Uterus (tissue), 4 donors: Measurements from ENCODE around the gene NUCKS1. TPM values are rescaled to one million over a fixed set of nuclear protein-coding genes. Genes with fewer than 3 reads are reported as not detected.

Experiments
- DNase-seq, 2 donors: peaks; one replicate each; pipeline ENCODE4 v3.0.0-alpha.2; 2019 to 2020
- H3K27ac ChIP-seq, 2 donors: fragments of 200-600 bp; sonication (generic); 1 replicate in 1 of 2; 2 replicates in 1 of 2; pipeline ENCODE4 v1.5.1; 2016 to 2018
- H3K27me3 ChIP-seq, 2 donors: fragments of 200-600 bp; sonication (generic); one replicate each; pipeline ENCODE4 v1.5.1; 2018 to 2019; ENCODE audit warnings: control low read depth in 1 of 2
- H3K36me3 ChIP-seq, 2 donors: fragments of 200-600 bp; sonication (generic); one replicate each; pipeline ENCODE4 v1.5.1; 2019; ENCODE audit warnings: control low read depth in 1 of 2
- H3K4me1 ChIP-seq, 2 donors: fragments of 200-600 bp; sonication (generic); one replicate each; pipeline ENCODE4 v1.5.1; 2018 to 2019; ENCODE audit warnings: control low read depth in 1 of 2
- H3K4me3 ChIP-seq, 2 donors: fragments of 200-600 bp; sonication (generic); 1 replicate in 1 of 2; 2 replicates in 1 of 2; pipeline ENCODE4 v1.5.1; 2018 to 2019; ENCODE audit warnings: mild to moderate bottlenecking in 1 of 2
- H3K9me3 ChIP-seq, 2 donors: fragments of 200-600 bp; sonication (generic); one replicate each; pipeline ENCODE4 v1.5.1; 2019; ENCODE audit warnings: control low read depth in 1 of 2
- POLR2A ChIP-seq, 2 donors: fragments of 450-650 bp; IDR thresholded peaks; one replicate each; pipeline ENCODE4 v1.6.1; 2016; ENCODE audit warnings: antibody characterized with exemption in 2 of 2, mild to moderate bottlenecking in 1 of 2, moderate library complexity in 1 of 2
- intact Hi-C: fragments of 100-400 bp; cut with DNase I; formaldehyde crosslinking; loops from one replicate; pipeline ENCODE4 v1.15.1; 2023; ENCODE audit warnings: low total_unique reads
- total RNA-seq, 4 donors: library from RNA; depleted of rRNA in 3 of 4; stranded (reverse); fragments of >200 nt in 3 of 4; gene quantifications; one replicate each; pipeline versions ENCODE4 v1.1.0 to v1.2.4, GENCODE V29; 2014 to 2023
- TF ChIP-seq, protein P1 (sequence below), 4 experiments: fragments of 200-600 bp in 2 of 4; fragments of 450-650 bp in 2 of 4; sonication (generic) in 2 of 4; IDR thresholded peaks; one replicate each; pipeline ENCODE4 v1.5.1; 2016 to 2019; ENCODE audit warnings: antibody characterized with exemption in 4 of 4, mild to moderate bottlenecking in 2 of 4, moderate library complexity in 1 of 4
- donor health status: DM: yes; HTN: yes; CAD: no.

Gene NUCKS1
- total RNA-seq, 4 donors from 2014 or later, result 59.4 to 286 (median 159) TPM

GRCh38 chr1:205754857-205755256 lies 4.9 kb upstream of the NUCKS1 start:
- no peaks in the 10 kb centered on the region for H3K9me3 ChIP-seq
- H3K27me3 ChIP-seq, result no peaks in the 10 kb centered on the region
- H3K4me1 ChIP-seq, result no peaks in the 10 kb centered on the region
- no peak for DNase-seq
- no peaks in the 10 kb centered on the region for H3K36me3 ChIP-seq
- TF ChIP-seq, protein P1, sequence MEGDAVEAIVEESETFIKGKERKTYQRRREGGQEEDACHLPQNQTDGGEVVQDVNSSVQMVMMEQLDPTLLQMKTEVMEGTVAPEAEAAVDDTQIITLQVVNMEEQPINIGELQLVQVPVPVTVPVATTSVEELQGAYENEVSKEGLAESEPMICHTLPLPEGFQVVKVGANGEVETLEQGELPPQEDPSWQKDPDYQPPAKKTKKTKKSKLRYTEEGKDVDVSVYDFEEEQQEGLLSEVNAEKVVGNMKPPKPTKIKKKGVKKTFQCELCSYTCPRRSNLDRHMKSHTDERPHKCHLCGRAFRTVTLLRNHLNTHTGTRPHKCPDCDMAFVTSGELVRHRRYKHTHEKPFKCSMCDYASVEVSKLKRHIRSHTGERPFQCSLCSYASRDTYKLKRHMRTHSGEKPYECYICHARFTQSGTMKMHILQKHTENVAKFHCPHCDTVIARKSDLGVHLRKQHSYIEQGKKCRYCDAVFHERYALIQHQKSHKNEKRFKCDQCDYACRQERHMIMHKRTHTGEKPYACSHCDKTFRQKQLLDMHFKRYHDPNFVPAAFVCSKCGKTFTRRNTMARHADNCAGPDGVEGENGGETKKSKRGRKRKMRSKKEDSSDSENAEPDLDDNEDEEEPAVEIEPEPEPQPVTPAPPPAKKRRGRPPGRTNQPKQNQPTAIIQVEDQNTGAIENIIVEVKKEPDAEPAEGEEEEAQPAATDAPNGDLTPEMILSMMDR (IDR thresholded peaks at IDR 0.05), result no peak
- no peak for TF ChIP-seq POLR2A (IDR thresholded peaks at IDR 0.05)
- H3K27ac ChIP-seq, result no peak overlapping the region
- H3K4me3 ChIP-seq, result no peak overlapping the region
- intact Hi-C loops, result no loop called here

DNA sequence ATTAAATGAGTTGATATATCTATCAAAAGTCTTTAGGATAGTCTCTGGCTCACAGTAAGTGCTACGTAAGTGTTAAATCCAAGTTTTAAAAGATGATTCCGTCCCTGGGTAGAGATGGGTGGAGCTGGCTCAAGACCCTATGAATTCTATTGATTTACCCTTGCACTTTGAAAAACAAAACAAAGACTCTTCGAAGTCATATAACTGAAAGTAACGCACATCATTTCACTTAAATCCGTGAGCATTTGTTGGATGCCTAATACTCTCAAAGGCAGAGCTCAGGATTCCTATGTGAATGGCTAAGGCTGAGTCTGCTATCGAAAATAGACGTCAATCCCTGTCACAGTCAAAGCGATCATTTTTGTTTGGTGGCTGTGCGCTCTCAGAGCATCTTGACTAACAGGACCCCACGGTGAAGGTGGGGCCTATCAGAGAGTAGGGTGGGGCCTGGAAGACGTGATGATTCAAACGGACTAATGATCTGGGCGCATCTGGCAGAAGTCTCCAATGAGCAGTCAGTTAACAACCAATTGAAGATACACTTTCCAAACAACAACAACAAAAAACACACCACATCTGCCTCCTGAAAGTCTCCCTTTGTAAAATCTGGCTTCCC lies 1.2 kb upstream of the NUCKS1 start:
- intact Hi-C loops, result no loop called here
- no peak for DNase-seq
- H3K27ac ChIP-seq, result no peak overlapping the region
- no peaks in the 10 kb centered on the region for H3K27me3 ChIP-seq
- peaks cover 0 to 7% of the 10 kb centered on the region in 2 donors for H3K4me1 ChIP-seq
- no peaks in the 10 kb centered on the region for H3K36me3 ChIP-seq
- H3K4me3 ChIP-seq, result no peak overlapping the region
- H3K9me3 ChIP-seq, result no peaks in the 10 kb centered on the region
- TF ChIP-seq, protein P1 (IDR thresholded peaks at IDR 0.05), result no peak
- TF ChIP-seq POLR2A (IDR thresholded peaks at IDR 0.05), result no peak

DNA sequence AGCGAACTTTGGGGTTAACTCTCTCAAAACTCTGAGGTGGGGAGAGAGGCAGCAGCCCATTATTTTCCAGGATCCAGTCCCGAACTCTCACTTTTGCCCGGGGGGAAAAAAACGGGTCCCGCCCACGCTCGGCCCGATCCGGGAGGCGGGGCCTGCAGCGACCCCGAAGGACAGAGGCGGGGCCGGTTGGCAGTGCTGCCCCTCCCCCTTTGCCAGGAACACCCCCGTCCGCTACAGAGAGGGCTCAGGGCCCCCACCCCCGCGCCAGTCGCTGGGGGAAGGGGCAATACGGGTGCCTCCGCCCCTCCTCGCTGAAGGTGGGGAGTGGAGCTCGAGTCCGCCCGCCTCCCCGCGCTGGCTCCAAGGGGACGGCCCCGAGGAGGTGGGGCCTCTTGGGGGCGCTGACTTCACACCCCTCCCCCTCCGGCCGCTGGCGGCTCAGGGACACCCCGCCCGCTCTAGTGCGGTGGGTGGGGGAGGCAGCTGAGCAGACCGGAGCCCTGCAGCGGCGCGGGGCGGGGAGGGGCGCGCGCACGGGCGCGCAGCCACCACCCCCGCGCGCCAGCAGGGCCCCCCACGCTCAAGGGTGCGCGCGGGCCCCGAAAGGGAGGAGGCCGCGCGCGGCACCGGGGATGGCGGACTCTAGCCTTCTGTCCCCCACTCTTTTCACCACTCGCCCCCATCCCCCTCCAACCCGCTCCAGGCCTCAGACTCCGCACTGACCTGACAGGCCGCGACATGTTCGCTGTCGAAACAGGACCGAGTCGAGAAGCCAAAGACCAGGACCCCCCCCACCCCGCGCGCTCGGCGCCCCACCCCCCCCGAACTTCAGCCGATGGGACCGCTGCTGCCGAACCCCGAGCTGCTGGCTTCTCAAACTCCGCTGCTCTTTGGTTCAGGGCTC lies 496 bp downstream of the NUCKS1 start:
- Histone ChIP-seq H3K36me3 (no peaks in the 10 kb centered on the region), H3K27ac (peak overlapping the region; percentile 100), H3K9me3 (no peaks in the 10 kb centered on the region), H3K4me1 (peaks cover 6 to 7% of the 10 kb centered on the region in 2 donors), H3K4me3 (peak overlapping the region; percentile 93 to 99), H3K27me3 (no peaks in the 10 kb centered on the region)
- intact Hi-C loops, result no loop called here
- peak; percentile 89 to 93 for DNase-seq
- peak; percentile 87 to 92 for TF ChIP-seq POLR2A (IDR thresholded peaks at IDR 0.05)
- TF ChIP-seq, protein P1 (IDR thresholded peaks at IDR 0.05), result peak in 3 of 4 experiments; percentile 5 to 10 (median 8)

- peak overlapping the region; percentile 100 for H3K27ac ChIP-seq
- H3K4me1 ChIP-seq, result peaks cover 6 to 7% of the 10 kb centered on the region in 2 donors
- H3K27me3 ChIP-seq, result no peaks in the 10 kb centered on the region
- DNase-seq, result peak in 1 of 2 donors; percentile 46
- H3K9me3 ChIP-seq, result no peaks in the 10 kb centered on the region
- TF ChIP-seq POLR2A (IDR thresholded peaks at IDR 0.05), result no peak
- TF ChIP-seq, protein P1 (IDR thresholded peaks at IDR 0.05), result no peak
- H3K36me3 ChIP-seq, result no peaks in the 10 kb centered on the region
- H3K4me3 ChIP-seq, result peak overlapping the region; percentile 93 to 99
- intact Hi-C loops, result no loop called here
Measured at GRCh38 chr1:205748403-205749233, 1.4 kb downstream of the NUCKS1 start.
